ENCODE measurements around the gene SAMD4A. TPM values are rescaled to one million over a fixed set of nuclear protein-coding genes. Genes with fewer than 3 reads are reported as not detected.

The SAMD4A gene
- total RNA-seq, 1 experiment from 2014 or later: 9.6 TPM

DNA sequence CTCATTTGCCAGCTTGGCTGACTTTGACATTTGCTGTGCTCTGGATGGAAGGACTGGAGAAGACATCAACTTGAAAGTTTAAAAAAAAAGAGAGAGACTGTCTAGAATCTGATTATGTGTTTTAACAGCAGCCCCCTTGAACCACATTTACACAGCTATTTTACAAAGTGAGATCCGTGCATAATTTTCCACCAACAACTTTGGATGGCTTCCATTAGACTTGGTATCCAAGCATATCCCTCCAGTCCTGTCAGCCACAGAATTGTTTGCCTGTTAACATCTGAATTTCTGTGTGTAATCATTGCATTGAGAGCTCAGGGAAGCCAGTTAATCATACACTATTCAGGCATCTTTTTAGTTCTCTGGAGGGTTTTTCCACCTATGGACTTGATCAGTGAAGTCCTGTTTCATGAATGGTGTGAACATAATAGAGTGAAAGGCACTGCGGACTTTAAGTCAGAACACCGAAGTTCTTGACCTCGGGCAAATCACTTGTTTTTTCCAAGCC lies 93.7 kb downstream of the SAMD4A start:
- Histone ChIP-seq H3K27ac (ENCODE audit: insufficient read length, low read depth, low read length) (no peak overlapping the region), H3K56ac (ENCODE audit: insufficient read length, low read depth, low read length) (no peak overlapping the region), H2BK120ac (ENCODE audit: low read depth, low read length, poor library complexity, severe bottlenecking) (no peak overlapping the region), H2BK12ac (ENCODE audit: insufficient read length, low read depth, low read length) (no peak overlapping the region), H3T11ph (ENCODE audit: low read length) (no peak overlapping the region), H3K9ac (ENCODE audit: extremely low read depth, insufficient read length, low read length) (no peak overlapping the region), H4K20me1 (ENCODE audit: control insufficient read depth, insufficient read depth, insufficient read length) (no peaks in the 10 kb centered on the region), H2BK5ac (ENCODE audit: insufficient read length, low read length) (no peak overlapping the region), H3K9me3 (ENCODE audit: control insufficient read depth, low read depth, low read length) (no peaks in the 10 kb centered on the region), H3K4ac (ENCODE audit: low read depth, low read length) (no peak overlapping the region), H4K8ac (replicated peaks; ENCODE audit: insufficient read length, low read depth, low read length) (no peak overlapping the region), H3K23ac (ENCODE audit: insufficient read length, low read depth, low read length) (no peak overlapping the region), H3K23me2 (ENCODE audit: insufficient read length, low read depth, low read length, poor library complexity, severe bottlenecking) (no peaks in the 10 kb centered on the region), H4K91ac (ENCODE audit: insufficient read length, low read depth, low read length) (no peak overlapping the region), H3K79me1 (ENCODE audit: insufficient read depth, low read depth, low read length, poor library complexity, severe bottlenecking) (no peaks in the 10 kb centered on the region), H3K14ac (ENCODE audit: insufficient read depth, low read length) (no peak overlapping the region), H2AFZ (ENCODE audit: low read length) (no peak overlapping the region), H3K4me2 (ENCODE audit: insufficient read depth, insufficient read length, low read length) (no peak overlapping the region), H4K5ac (ENCODE audit: insufficient read length, low read depth, low read length) (no peak overlapping the region), H3K18ac (ENCODE audit: insufficient read length, low read depth, low read length) (no peak overlapping the region), H3K79me2 (ENCODE audit: insufficient read depth, low read length) (no peaks in the 10 kb centered on the region), H2AK5ac (ENCODE audit: insufficient read length, low read length) (no peak overlapping the region), H3K27me3 (ENCODE audit: insufficient read depth, low read length) (no peaks in the 10 kb centered on the region), H2BK15ac (ENCODE audit: low read depth, low read length) (no peak overlapping the region), H3K4me1 (ENCODE audit: insufficient read depth, low read length) (no peaks in the 10 kb centered on the region), H2BK20ac (ENCODE audit: low read depth, low read length, poor library complexity, severe bottlenecking) (no peak overlapping the region)
- no CpG with 5 or more reads among the region's 4 CpGs for WGBS (ENCODE audit: extremely low coverage, insufficient read length, low lambda C conversion rate)
- H3K9me3 Mint-ChIP-seq: no peaks in the 10 kb centered on the region
- no peak overlapping the region for H3K4me3 Mint-ChIP-seq
- no peaks in the 10 kb centered on the region; a peak in 1 of 7 replicates for H3K36me3 Mint-ChIP-seq (ENCODE audit: insufficient read depth in 1 of 3, low read depth in 3 of 3)
- no peak overlapping the region for H3K27ac Mint-ChIP-seq
- peaks cover 0 to 4% of the 10 kb centered on the region in 2 experiments; a peak in 2 of 4 replicates for H3K4me1 Mint-ChIP-seq
- TF ChIP-seq, protein P1, sequence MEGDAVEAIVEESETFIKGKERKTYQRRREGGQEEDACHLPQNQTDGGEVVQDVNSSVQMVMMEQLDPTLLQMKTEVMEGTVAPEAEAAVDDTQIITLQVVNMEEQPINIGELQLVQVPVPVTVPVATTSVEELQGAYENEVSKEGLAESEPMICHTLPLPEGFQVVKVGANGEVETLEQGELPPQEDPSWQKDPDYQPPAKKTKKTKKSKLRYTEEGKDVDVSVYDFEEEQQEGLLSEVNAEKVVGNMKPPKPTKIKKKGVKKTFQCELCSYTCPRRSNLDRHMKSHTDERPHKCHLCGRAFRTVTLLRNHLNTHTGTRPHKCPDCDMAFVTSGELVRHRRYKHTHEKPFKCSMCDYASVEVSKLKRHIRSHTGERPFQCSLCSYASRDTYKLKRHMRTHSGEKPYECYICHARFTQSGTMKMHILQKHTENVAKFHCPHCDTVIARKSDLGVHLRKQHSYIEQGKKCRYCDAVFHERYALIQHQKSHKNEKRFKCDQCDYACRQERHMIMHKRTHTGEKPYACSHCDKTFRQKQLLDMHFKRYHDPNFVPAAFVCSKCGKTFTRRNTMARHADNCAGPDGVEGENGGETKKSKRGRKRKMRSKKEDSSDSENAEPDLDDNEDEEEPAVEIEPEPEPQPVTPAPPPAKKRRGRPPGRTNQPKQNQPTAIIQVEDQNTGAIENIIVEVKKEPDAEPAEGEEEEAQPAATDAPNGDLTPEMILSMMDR (conservative IDR thresholded peaks at IDR 0.05): no peak
- no peaks in the 10 kb centered on the region for H3K27me3 Mint-ChIP-seq (ENCODE audit: low read depth)
- DNase-seq: no peak
